ENCODE results near the gene ANO4. TPM values are rescaled to one million over a fixed set of nuclear protein-coding genes. Genes with fewer than 3 reads are reported as not detected.

Gene ANO4
- total RNA-seq, 4 donors from 2014 or later, result 0.27 to 0.78 (median 0.48) TPM

- no peak overlapping the region for H3K27ac ChIP-seq
- intact Hi-C loops (cut with DNase I), result no loop called here
- no peaks in the 10 kb centered on the region for H3K27me3 ChIP-seq
- TF ChIP-seq CTCF (IDR thresholded peaks at IDR 0.05), result no peak
- no peak for TF ChIP-seq POLR2A (IDR thresholded peaks at IDR 0.05)
- no peak for DNase-seq
- no peaks in the 10 kb centered on the region for H3K4me1 ChIP-seq
- H3K36me3 ChIP-seq, result no peaks in the 10 kb centered on the region
- H3K9me3 ChIP-seq, result no peaks in the 10 kb centered on the region
- H3K4me3 ChIP-seq (replicated peaks in 1 of 3), result no peak overlapping the region
- 88 to 94% methylated on average over 2 of the region's 2 CpGs for WGBS, 2 donors
Measured at GRCh38 chr12:100993916-100994450, 199.4 kb downstream of the ANO4 start.

GRCh38 chr12:100995201-100995600 lies 200.6 kb downstream of the ANO4 start:
- 56 to 60% methylated on average over 3 of the region's 3 CpGs for WGBS, 2 donors
- intact Hi-C loops (cut with DNase I), result no loop called here
- Histone ChIP-seq H3K27me3 (no peaks in the 10 kb centered on the region), H3K4me1 (no peaks in the 10 kb centered on the region), H3K4me3 (replicated peaks in 1 of 3) (no peak overlapping the region), H3K9me3 (no peaks in the 10 kb centered on the region), H3K27ac (no peak overlapping the region), H3K36me3 (no peaks in the 10 kb centered on the region)
- no peak for DNase-seq
- no peak for TF ChIP-seq POLR2A (IDR thresholded peaks at IDR 0.05)
- no peak for TF ChIP-seq CTCF (IDR thresholded peaks at IDR 0.05)

GRCh38 chr12:100995771-100996170 lies 201.2 kb downstream of the ANO4 start:
- no peaks in the 10 kb centered on the region for H3K4me1 ChIP-seq
- no peak overlapping the region for H3K27ac ChIP-seq
- no peak for DNase-seq
- TF ChIP-seq POLR2A (IDR thresholded peaks at IDR 0.05) (no peak), CTCF (IDR thresholded peaks at IDR 0.05) (no peak)
- no peak overlapping the region for H3K4me3 ChIP-seq (replicated peaks in 1 of 3)
- 70 to 93% methylated on average over 4 of the region's 4 CpGs for WGBS, 2 donors
- no peaks in the 10 kb centered on the region for H3K36me3 ChIP-seq
- H3K27me3 ChIP-seq, result no peaks in the 10 kb centered on the region
- H3K9me3 ChIP-seq, result no peaks in the 10 kb centered on the region
- intact Hi-C loops (cut with DNase I), result no loop called here

- H3K27me3 ChIP-seq, result no peaks in the 10 kb centered on the region
- no peak for TF ChIP-seq CTCF (IDR thresholded peaks at IDR 0.05)
- no peak for TF ChIP-seq POLR2A (IDR thresholded peaks at IDR 0.05)
- no peaks in the 10 kb centered on the region for H3K36me3 ChIP-seq
- DNase-seq, result no peak
- 82 to 91% methylated on average over 5 of the region's 5 CpGs for WGBS, 2 donors
- H3K4me3 ChIP-seq (replicated peaks in 1 of 3), result no peak overlapping the region
- H3K9me3 ChIP-seq, result no peaks in the 10 kb centered on the region
- no peaks in the 10 kb centered on the region for H3K4me1 ChIP-seq
- intact Hi-C loops (cut with DNase I), result no loop called here
- H3K27ac ChIP-seq, result no peak overlapping the region
Measured at GRCh38 chr12:101001669-101002068, 207.1 kb downstream of the ANO4 start.

- no peaks in the 10 kb centered on the region for H3K27me3 ChIP-seq
- H3K4me1 ChIP-seq, result no peaks in the 10 kb centered on the region
- intact Hi-C loops (cut with DNase I), result no loop called here
- 51 to 64% methylated on average over 3 of the region's 3 CpGs for WGBS, 2 donors
- no peak for TF ChIP-seq CTCF (IDR thresholded peaks at IDR 0.05)
- no peak for TF ChIP-seq POLR2A (IDR thresholded peaks at IDR 0.05)
- no peak overlapping the region for H3K4me3 ChIP-seq (replicated peaks in 1 of 3)
- DNase-seq, result no peak
- no peaks in the 10 kb centered on the region for H3K36me3 ChIP-seq
- H3K27ac ChIP-seq, result no peak overlapping the region
- no peaks in the 10 kb centered on the region for H3K9me3 ChIP-seq
Measured at GRCh38 chr12:101002696-101003419, 208.3 kb downstream of the ANO4 start.
